Measurements from ENCODE around the gene AP3S2. TPM values are rescaled to one million over a fixed set of nuclear protein-coding genes. Genes with fewer than 3 reads are reported as not detected.

The AP3S2 gene
- total and polyA plus RNA-seq, 2 experiments from 2014 or later: 31.0 to 50.2 TPM

DNA sequence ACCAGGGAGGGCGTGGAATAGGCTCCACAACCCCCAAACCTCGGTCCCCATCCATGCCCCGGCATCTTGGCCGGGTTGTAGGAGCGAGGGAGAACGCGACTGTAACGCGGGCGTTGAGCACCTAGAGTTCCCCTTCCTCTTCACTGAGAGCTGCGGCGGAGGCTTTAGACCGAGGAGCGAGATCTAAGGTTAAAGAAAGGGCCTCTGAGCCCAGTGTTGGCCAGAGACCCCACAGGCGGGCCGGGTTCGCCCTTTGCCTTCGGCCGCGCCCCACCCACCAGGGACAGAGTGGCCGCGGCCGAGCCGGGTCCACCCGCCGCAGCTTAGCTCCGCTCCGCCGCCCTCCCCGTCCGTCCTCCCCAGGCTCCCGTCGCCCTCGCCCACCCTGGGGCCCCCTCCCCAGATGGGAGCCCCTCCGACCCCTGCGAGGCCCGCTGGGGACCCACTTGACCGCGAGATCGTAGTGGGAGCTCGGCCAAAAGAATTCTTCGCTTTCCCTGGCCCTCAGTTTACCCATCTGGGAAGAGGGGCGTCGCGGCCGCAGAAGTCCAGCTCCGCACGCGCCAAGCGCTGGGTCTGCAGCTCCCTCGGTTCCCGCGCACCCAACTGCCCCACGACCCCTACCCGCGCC, 79.6 kb downstream of the AP3S2 start:
- peak in 1 of 2 donors; percentile 24 for DNase-seq (ENCODE audit: low read depth in 1 of 2, low spot score in 1 of 2)
- peaks cover 22% of the 10 kb centered on the region for H3K27me3 ChIP-seq

DNA sequence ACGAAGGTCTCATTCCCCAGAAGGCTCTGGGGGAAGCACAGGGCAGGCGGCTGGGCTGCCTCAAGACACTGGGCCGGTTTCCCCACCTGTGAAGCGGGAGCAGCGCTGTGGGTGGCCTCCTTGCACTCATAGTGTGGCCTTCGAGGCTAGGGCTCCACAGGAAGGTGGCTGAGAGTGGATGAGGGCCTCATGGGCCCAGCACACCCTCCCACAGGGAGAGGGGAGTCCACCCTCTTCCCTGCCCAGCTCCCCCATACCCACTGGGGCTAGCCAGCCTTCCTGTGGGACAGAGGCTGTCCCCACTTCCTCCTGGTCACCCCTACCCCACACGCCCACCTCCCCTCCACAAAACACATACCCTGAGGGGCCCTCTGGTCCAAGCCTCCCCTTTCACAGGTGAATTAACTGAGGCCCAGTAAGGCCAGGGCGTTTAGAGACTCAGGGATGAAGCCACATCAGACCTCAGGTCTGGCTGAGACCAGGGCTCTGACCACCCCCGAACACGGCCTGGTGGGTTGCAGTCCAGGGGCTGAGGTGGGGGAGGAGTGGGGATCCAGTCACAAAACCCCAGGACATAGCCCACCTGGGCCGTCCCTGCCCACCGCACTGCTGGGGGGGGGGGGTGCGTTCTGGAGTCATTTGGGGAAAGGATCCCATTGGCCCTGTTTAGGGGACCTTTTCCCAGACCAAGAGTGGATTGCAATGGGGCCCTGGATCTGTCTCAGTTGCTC, 80.2 kb downstream of the AP3S2 start:
- Histone ChIP-seq H3K27me3 (peaks cover 22% of the 10 kb centered on the region), H3K36me3 (no peaks in the 10 kb centered on the region), H3K27ac (no peak overlapping the region), H3K4me3 (no peak overlapping the region), H3K4me1 (ENCODE audit: low read depth) (no peaks in the 10 kb centered on the region), H3K9me3 (ENCODE audit: low read depth) (no peaks in the 10 kb centered on the region)
- TF ChIP-seq, protein P1, sequence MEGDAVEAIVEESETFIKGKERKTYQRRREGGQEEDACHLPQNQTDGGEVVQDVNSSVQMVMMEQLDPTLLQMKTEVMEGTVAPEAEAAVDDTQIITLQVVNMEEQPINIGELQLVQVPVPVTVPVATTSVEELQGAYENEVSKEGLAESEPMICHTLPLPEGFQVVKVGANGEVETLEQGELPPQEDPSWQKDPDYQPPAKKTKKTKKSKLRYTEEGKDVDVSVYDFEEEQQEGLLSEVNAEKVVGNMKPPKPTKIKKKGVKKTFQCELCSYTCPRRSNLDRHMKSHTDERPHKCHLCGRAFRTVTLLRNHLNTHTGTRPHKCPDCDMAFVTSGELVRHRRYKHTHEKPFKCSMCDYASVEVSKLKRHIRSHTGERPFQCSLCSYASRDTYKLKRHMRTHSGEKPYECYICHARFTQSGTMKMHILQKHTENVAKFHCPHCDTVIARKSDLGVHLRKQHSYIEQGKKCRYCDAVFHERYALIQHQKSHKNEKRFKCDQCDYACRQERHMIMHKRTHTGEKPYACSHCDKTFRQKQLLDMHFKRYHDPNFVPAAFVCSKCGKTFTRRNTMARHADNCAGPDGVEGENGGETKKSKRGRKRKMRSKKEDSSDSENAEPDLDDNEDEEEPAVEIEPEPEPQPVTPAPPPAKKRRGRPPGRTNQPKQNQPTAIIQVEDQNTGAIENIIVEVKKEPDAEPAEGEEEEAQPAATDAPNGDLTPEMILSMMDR (IDR thresholded peaks at IDR 0.05; ENCODE audit: low read depth, low read length): no peak
- no peak for DNase-seq (ENCODE audit: low read depth in 1 of 2, low spot score in 1 of 2)

More for the DNA sequence above, 79.6 kb downstream of the AP3S2 start:
- no peaks in the 10 kb centered on the region for H3K4me1 ChIP-seq (ENCODE audit: low read depth)
- H3K4me3 ChIP-seq: no peak overlapping the region
- TF ChIP-seq, protein P1 (IDR thresholded peaks at IDR 0.05; ENCODE audit: low read depth, low read length): no peak
- no peaks in the 10 kb centered on the region for H3K9me3 ChIP-seq (ENCODE audit: low read depth)
- no peak overlapping the region for H3K27ac ChIP-seq
- H3K36me3 ChIP-seq: no peaks in the 10 kb centered on the region

DNA sequence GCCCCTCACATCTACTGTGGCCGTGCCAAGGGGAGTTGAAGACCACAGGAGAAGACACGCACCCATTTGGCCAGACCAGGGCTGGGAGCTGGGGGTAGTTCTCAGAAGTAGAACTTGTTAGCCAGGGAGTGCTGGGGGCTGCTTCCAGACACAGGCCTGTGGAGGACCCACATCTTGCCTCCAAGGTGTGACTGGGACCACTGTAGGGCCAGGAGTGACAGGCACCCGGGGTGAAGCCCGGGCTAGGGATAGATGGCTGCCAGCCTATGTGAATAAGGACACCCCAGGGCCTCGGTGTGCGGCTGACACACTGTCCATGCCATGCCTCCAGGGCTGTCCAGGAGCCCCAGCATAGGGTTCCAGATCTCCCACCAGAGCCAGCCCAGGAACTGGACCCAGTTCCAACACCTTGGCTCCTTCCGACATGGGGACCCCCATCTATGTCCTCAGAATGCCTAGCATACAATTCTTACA, 80.9 kb downstream of the AP3S2 start:
- H3K4me1 ChIP-seq (ENCODE audit: low read depth): no peaks in the 10 kb centered on the region
- peaks cover 22% of the 10 kb centered on the region for H3K27me3 ChIP-seq
- H3K36me3 ChIP-seq: no peaks in the 10 kb centered on the region
- TF ChIP-seq, protein P1 (IDR thresholded peaks at IDR 0.05; ENCODE audit: low read depth, low read length): no peak
- no peaks in the 10 kb centered on the region for H3K9me3 ChIP-seq (ENCODE audit: low read depth)
- DNase-seq (ENCODE audit: low read depth in 1 of 2, low spot score in 1 of 2): no peak
- no peak overlapping the region for H3K4me3 ChIP-seq
- no peak overlapping the region for H3K27ac ChIP-seq

DNA sequence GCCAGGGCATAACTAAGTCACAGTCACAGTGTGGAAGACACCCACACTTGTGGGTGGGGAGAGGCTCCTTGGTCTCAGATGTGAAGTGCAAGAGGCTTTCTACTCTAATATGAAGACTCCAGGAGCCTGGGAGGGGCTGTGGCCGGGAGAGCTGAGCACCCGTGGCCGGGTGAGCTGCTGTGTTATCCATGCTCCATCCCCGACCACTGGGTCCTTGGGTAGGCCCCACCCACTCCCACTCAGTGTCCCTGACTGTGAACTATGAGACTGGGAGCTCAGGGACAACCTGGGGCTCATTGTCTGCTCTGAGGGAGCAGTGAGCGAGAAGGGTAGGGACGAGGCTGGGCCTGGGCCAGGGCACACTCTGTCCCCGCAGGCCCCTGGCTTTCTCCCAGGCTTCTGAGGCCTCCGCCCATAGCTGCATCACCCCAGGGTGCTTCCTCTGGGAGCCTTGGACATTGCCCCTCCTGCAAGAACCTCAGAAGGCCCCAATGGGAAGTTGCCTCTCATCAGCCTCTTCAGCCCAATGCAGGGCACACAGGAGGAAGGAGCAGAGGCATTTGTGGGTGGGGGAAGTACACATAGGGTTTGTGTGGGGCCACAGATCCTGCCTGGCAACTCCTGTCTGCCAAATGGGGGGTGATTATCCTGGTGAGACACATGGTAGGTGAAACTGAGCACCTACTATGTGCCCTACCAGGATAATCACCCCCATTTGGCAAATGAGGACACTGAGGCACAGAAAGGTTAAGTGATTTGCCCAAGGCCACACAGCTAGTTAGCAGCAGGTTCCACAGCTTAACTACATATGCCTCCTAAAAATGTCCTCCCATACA, 81.6 kb downstream of the AP3S2 start:
- H3K9me3 ChIP-seq (ENCODE audit: low read depth): no peaks in the 10 kb centered on the region
- H3K4me3 ChIP-seq: no peak overlapping the region
- DNase-seq (ENCODE audit: low read depth in 1 of 2, low spot score in 1 of 2): peak in 1 of 2 donors; percentile 44
- no peaks in the 10 kb centered on the region for H3K4me1 ChIP-seq (ENCODE audit: low read depth)
- H3K27me3 ChIP-seq: peaks cover 22% of the 10 kb centered on the region
- TF ChIP-seq, protein P1 (IDR thresholded peaks at IDR 0.05; ENCODE audit: low read depth, low read length): no peak
- H3K27ac ChIP-seq: no peak overlapping the region
- no peaks in the 10 kb centered on the region for H3K36me3 ChIP-seq

DNA sequence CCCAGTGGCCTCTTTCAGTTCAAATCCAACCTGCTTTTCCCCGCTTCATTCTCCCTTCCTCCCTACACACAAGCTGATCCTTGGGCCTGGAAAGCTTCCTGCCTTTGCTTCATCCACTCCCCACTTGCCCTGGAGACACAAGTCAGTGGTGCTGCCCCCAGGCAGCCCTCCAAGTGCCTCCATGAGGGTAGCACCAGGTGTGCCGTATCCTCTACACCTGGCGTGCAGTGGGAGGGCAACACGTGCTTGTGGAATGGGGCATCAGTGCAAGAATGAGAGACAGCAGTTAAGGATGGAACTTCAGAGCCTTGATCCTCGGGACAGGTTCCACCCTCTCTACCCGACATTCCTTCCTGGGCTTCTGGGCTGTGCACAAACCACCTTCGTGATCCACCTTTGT, 83.0 kb downstream of the AP3S2 start:
- H3K27me3 ChIP-seq: peaks cover 22% of the 10 kb centered on the region
- no peaks in the 10 kb centered on the region for H3K9me3 ChIP-seq (ENCODE audit: low read depth)
- no peak overlapping the region for H3K27ac ChIP-seq
- TF ChIP-seq, protein P1 (IDR thresholded peaks at IDR 0.05; ENCODE audit: low read depth, low read length): no peak
- H3K4me3 ChIP-seq: no peak overlapping the region
- no peaks in the 10 kb centered on the region for H3K36me3 ChIP-seq
- H3K4me1 ChIP-seq (ENCODE audit: low read depth): no peaks in the 10 kb centered on the region
- no peak for DNase-seq (ENCODE audit: low read depth in 1 of 2, low spot score in 1 of 2)

Measured in cardiac muscle cell (in vitro differentiated cells and primary cell).